HL-60/S4 (cell line): ENCODE data around the gene KRT78.

Experiments used
- in situ Hi-C: fragments of 300-500 bp; cut with MboI; formaldehyde crosslinking; loops from 2 replicates; pipeline ENCODE4 v1.14.3; 2022; ENCODE audit warnings: low sequenced_read_pairs

The KRT78 gene

GRCh38 chr12:52828156-52828555 lies 20.6 kb downstream of the KRT78 start:
- in situ Hi-C loops = no loop called here

GRCh38 chr12:52827499-52828090 lies 21.2 kb downstream of the KRT78 start:
- in situ Hi-C loops = no loop called here

GRCh38 chr12:52826611-52827498 lies 21.9 kb downstream of the KRT78 start:
- in situ Hi-C loops = no loop called here

- in situ Hi-C loops = no loop called here
These were observed 22.8 kb downstream of the KRT78 start for GRCh38 chr12:52825961-52826360.

- in situ Hi-C loops = no loop called here
These were observed 23.9 kb downstream of the KRT78 start for GRCh38 chr12:52824741-52825410.

- in situ Hi-C loops = no loop called here
These were observed 24.9 kb downstream of the KRT78 start for GRCh38 chr12:52823761-52824450.

- in situ Hi-C loops = no loop called here
These were observed 25.9 kb downstream of the KRT78 start for GRCh38 chr12:52822771-52823510.

- in situ Hi-C loops = no loop called here
These were observed 26.8 kb downstream of the KRT78 start for GRCh38 chr12:52821826-52822660.

- in situ Hi-C loops = no loop called here
These were observed 27.6 kb downstream of the KRT78 start for GRCh38 chr12:52821071-52821730.

- in situ Hi-C loops = no loop called here
These were observed 28.3 kb downstream of the KRT78 start for GRCh38 chr12:52820521-52820920.

- in situ Hi-C loops = no loop called here
These were observed 28.9 kb downstream of the KRT78 start for GRCh38 chr12:52819731-52820510.

GRCh38 chr12:52818887-52819420 lies 29.8 kb downstream of the KRT78 start:
- in situ Hi-C loops = no loop called here

GRCh38 chr12:52818388-52818787 lies 30.4 kb downstream of the KRT78 start:
- in situ Hi-C loops = no loop called here

GRCh38 chr12:52817699-52818238 lies 31.0 kb downstream of the KRT78 start:
- in situ Hi-C loops = no loop called here

GRCh38 chr12:52817003-52817698 lies 31.6 kb downstream of the KRT78 start:
- in situ Hi-C loops = no loop called here

GRCh38 chr12:52815676-52816588 lies 32.9 kb downstream of the KRT78 start:
- in situ Hi-C loops = no loop called here
